HEK293 (cell line): ENCODE data around the gene CAPN13.

Experiments used
- INSM2 ChIP-seq: fragments of 450-650 bp; formaldehyde crosslinking; IDR thresholded peaks from 2 replicates; pipeline ENCODE4 v1.5.1; 2016; ENCODE audit warnings: missing biosample characterization, missing genetic modification characterization
- PBX3 ChIP-seq: sonication (generic); formaldehyde crosslinking; IDR thresholded peaks from 2 replicates; pipeline ENCODE4 v1.8.1; 2022; ENCODE audit warnings: mild to moderate bottlenecking, moderate library complexity, missing genetic modification reagents
- ZNF23 ChIP-seq: fragments of 450-650 bp; formaldehyde crosslinking; IDR thresholded peaks from 2 replicates; pipeline ENCODE4 v1.5.1; 2016; ENCODE audit warnings: missing biosample characterization, missing genetic modification characterization, borderline replicate concordance

GRCh38 chr2:30764021-30764800 is 43.0 kb downstream of the CAPN13 start:
- TF ChIP-seq ZNF23 (tag by site-specific recombination): no peak
- TF ChIP-seq INSM2 (tag by site-specific recombination): no peak
- no peak for TF ChIP-seq PBX3
